Occipital lobe (tissue), 2 donors: ENCODE results near the gene KRT2. TPM values are rescaled to one million over a fixed set of nuclear protein-coding genes. Genes with fewer than 3 reads are reported as not detected.

Experiments
- DNase-seq: peaks from one replicate; lab custom pipeline; 2025; lab: John Stamatoyannopoulos, UW
- total RNA-seq: library from RNA; depleted of rRNA; stranded (reverse); fragments of >200 nt; gene quantifications from one replicate; pipeline ENCODE4 v1.2.3, GENCODE V29; 2014

Gene KRT2
- total RNA-seq, 1 donor from 2014 or later: not detected

DNA sequence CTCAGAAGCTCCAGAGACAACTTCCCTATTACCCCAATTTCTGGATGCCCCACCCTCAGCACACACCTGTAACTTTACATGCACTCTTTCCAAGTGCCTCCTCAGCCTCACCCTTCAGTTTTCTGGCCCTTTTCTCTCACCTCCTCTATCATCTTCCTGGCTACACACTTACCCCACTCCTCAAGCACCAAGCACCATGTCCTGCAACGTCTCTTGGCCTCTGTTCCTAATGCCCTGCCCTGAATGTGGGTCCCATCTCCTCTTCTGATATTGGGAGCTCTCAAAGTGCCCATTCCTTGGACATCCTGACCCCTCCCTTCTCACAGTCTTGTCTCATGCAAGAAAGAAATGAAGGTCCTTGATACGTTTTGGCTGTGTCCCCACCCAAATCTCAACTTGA lies 51.9 kb downstream of the KRT2 start:
- DNase-seq: no peak

DNA sequence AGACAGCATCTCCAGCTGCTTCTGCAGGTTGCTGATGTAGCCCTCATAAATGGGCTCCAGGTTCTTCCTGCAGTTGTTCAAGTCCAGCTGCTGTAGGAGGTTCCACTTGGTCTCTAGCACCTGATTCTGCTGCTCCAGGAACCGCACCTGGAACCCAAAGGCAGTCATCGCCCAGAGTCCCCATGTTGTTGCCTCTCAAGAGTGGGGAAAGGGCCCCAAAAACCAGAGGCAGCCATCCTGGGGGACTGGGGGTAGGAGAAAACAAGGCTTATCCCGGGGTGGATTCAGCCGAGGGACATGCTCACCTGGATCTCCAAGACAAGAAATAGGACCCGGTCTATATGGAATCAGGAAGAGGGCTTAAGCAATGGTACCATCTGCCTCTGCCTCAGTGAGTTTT lies 53.0 kb downstream of the KRT2 start:
- DNase-seq: no peak

Other genes with a start within 250 kb of the KRT2 start
- gene KRT82, start 245.9 kb downstream of the KRT2 start, total RNA-seq: not detected
- gene KRT75, start 217.8 kb downstream of the KRT2 start, total RNA-seq: not detected
- 0.16 TPM for gene KRT6B, start 200.1 kb downstream of the KRT2 start, total RNA-seq
- not detected for gene KRT6C, start 178.4 kb downstream of the KRT2 start, total RNA-seq
- 0.62 TPM for gene KRT6A, start 159.0 kb downstream of the KRT2 start, total RNA-seq
- gene KRT5, start 131.8 kb downstream of the KRT2 start, total RNA-seq: 0.62 TPM
- not detected for gene KRT71, start 99.1 kb downstream of the KRT2 start, total RNA-seq
- not detected for gene KRT74, start 78.4 kb downstream of the KRT2 start, total RNA-seq
- gene KRT72, start 50.7 kb downstream of the KRT2 start, total RNA-seq: not detected
- gene KRT73, start 33.7 kb downstream of the KRT2 start, total RNA-seq: not detected
- gene KRT1, start 28.2 kb upstream of the KRT2 start, total RNA-seq: 0.16 TPM
- not detected for gene KRT77, start 51.3 kb upstream of the KRT2 start, total RNA-seq
- not detected for gene KRT76, start 125.1 kb upstream of the KRT2 start, total RNA-seq
- gene KRT3, start 143.9 kb upstream of the KRT2 start, total RNA-seq: not detected
- 0.94 TPM for gene KRT4, start 161.9 kb upstream of the KRT2 start, total RNA-seq
- not detected for gene KRT79, start 182.1 kb upstream of the KRT2 start, total RNA-seq
- 1.9 TPM for gene KRT78, start 196.8 kb upstream of the KRT2 start, total RNA-seq